Central memory CD8-positive, alpha-beta T cell (primary cell): Measurements from ENCODE around the gene ZNF132.
A peak's percentile ranks its signal among the peaks of the same experiment; 100 is the strongest.

ENCODE experiments used
- ATAC-seq: fragments of 150-1000 bp; cut with Tn5 transposase; replicated peaks from 2 replicates; pipeline ENCODE4 v1.10.0; 2022; ENCODE audit warnings: mild to moderate bottlenecking, moderate FRiP score, moderate number of reproducible peaks; ENCODE audit not compliant: poor library complexity, severe bottlenecking; ENCODE audit errors: extremely low read depth
- DNase-seq, 2 donors: peaks; one replicate each; pipeline ENCODE4 v3.0.0; 2021; ENCODE audit warnings: low spot score in 2 of 2
- H3K27ac Mint-ChIP-seq: one replicate; pipeline ENCODE4 v1.8.0; 2022; ENCODE audit warnings: low read depth, mild to moderate bottlenecking, moderate library complexity, mixed read lengths
- H3K27me3 Mint-ChIP-seq: one replicate; pipeline ENCODE4 v1.8.0; 2022; ENCODE audit warnings: mixed read lengths
- H3K36me3 Mint-ChIP-seq: one replicate; pipeline ENCODE4 v1.8.0; 2022; ENCODE audit warnings: mild to moderate bottlenecking, moderate library complexity, mixed read lengths; ENCODE audit not compliant: insufficient read depth
- H3K4me1 Mint-ChIP-seq: one replicate; pipeline ENCODE4 v1.8.0; 2022; ENCODE audit warnings: mixed read lengths
- H3K4me3 Mint-ChIP-seq: one replicate; pipeline ENCODE4 v1.8.0; 2022; ENCODE audit warnings: mild to moderate bottlenecking, moderate library complexity, mixed read lengths
- H3K9me3 Mint-ChIP-seq: one replicate; pipeline ENCODE4 v1.8.0; 2022; ENCODE audit warnings: mixed read lengths

ZNF132 gene

GRCh38 chr19:58385891-58386575, 53.9 kb downstream of the ZNF132 start:
- no peaks in the 10 kb centered on the region for H3K9me3 Mint-ChIP-seq
- ATAC-seq (no peak), DNase-seq (no peak)
- peak overlapping the region; percentile 98 for H3K27ac Mint-ChIP-seq
- no peaks in the 10 kb centered on the region for H3K27me3 Mint-ChIP-seq
- peaks cover 31% of the 10 kb centered on the region for H3K4me1 Mint-ChIP-seq
- peaks cover 58% of the 10 kb centered on the region for H3K36me3 Mint-ChIP-seq
- H3K4me3 Mint-ChIP-seq: peak overlapping the region; percentile 89

GRCh38 chr19:58385313-58385890, 54.6 kb downstream of the ZNF132 start:
- Mint-ChIP-seq H3K27ac (peak overlapping the region; percentile 98), H3K4me1 (peaks cover 28% of the 10 kb centered on the region), H3K9me3 (no peaks in the 10 kb centered on the region), H3K27me3 (no peaks in the 10 kb centered on the region), H3K4me3 (peak overlapping the region; percentile 89), H3K36me3 (peaks cover 54% of the 10 kb centered on the region)
- DNase-seq (no peak), ATAC-seq (no peak)

- ATAC-seq (no peak), DNase-seq (no peak)
- no peaks in the 10 kb centered on the region for H3K27me3 Mint-ChIP-seq
- H3K9me3 Mint-ChIP-seq: no peaks in the 10 kb centered on the region
- H3K36me3 Mint-ChIP-seq: peaks cover 44% of the 10 kb centered on the region
- H3K4me1 Mint-ChIP-seq: peaks cover 42% of the 10 kb centered on the region
- H3K4me3 Mint-ChIP-seq: peak overlapping the region; percentile 88
- H3K27ac Mint-ChIP-seq: peak overlapping the region; percentile 94
These were observed 56.9 kb downstream of the ZNF132 start for GRCh38 chr19:58382997-58383603.
